ENCODE data around the gene GRK5. TPM values are rescaled to one million over a fixed set of nuclear protein-coding genes. Genes with fewer than 3 reads are reported as not detected.

GRK5 gene
- total RNA-seq, 4 donors from 2014 or later = 6.0 to 111 (median 9.5) TPM

- in situ Hi-C loops (cut with MboI; ENCODE audit: low pct_ligation_motif_present in 1 of 4, low pct_unique_long_range_greater_than_20kb in 1 of 4, low sequenced_read_pairs in 3 of 4) (loop anchor here in 1 of 4 donors (10.0 kb wide), 1 partner anchor 243 kb away; the partner anchor contains the start of gene GRK5), intact Hi-C loops (cut with DNase I; ENCODE audit: low total_unique reads) (loop anchor here (5.0 kb wide), 1 partner anchor 251 kb away; no protein-coding TSS in a partner anchor)
- H3K27ac ChIP-seq = no peak overlapping the region
- no peaks in the 10 kb centered on the region for H3K4me1 ChIP-seq
- H3K9me3 ChIP-seq = no peaks in the 10 kb centered on the region
- no peak for TF ChIP-seq POLR2A (IDR thresholded peaks at IDR 0.05)
- no peak for TF ChIP-seq CTCF (IDR thresholded peaks at IDR 0.05)
- no peak for TF ChIP-seq POLR2AphosphoS5 (IDR thresholded peaks at IDR 0.05)
- no peak for TF ChIP-seq EP300 (IDR thresholded peaks at IDR 0.05; ENCODE audit: low read depth)
- H3K27me3 ChIP-seq = no peaks in the 10 kb centered on the region
- no peak for DNase-seq
- peaks cover 0 to under 1% (median 0%) of the 10 kb centered on the region in 4 donors for H3K36me3 ChIP-seq
- H3K4me3 ChIP-seq = no peak overlapping the region
- 83% methylated on average over 18 of the region's 18 CpGs; no CpG with 5 or more reads in 1 of the 2 donors for WGBS, 2 donors (ENCODE audit: low coverage in 1 of 2)
These were observed 240.6 kb downstream of the GRK5 start for GRCh38 chr10:119447823-119448546.

- Histone ChIP-seq H3K27me3 (no peaks in the 10 kb centered on the region), H3K9me3 (no peaks in the 10 kb centered on the region), H3K36me3 (peaks cover 0 to 3% (median 0%) of the 10 kb centered on the region in 4 donors), H3K4me3 (no peak overlapping the region), H3K27ac (no peak overlapping the region), H3K4me1 (no peaks in the 10 kb centered on the region)
- TF ChIP-seq POLR2A (IDR thresholded peaks at IDR 0.05) = no peak
- no peak for TF ChIP-seq CTCF (IDR thresholded peaks at IDR 0.05)
- no peak for TF ChIP-seq POLR2AphosphoS5 (IDR thresholded peaks at IDR 0.05)
- no peak for TF ChIP-seq EP300 (IDR thresholded peaks at IDR 0.05; ENCODE audit: low read depth)
- 83 to 97% methylated on average over 11 to 22 of the region's 26 CpGs for WGBS, 2 donors (ENCODE audit: low coverage in 1 of 2)
- no peak for DNase-seq
- intact Hi-C loops (cut with DNase I; ENCODE audit: low total_unique reads) = loop anchor here (5.0 kb wide), 1 partner anchor 252 kb away; no protein-coding TSS in a partner anchor
- in situ Hi-C loops (cut with MboI; ENCODE audit: low pct_ligation_motif_present in 1 of 4, low pct_unique_long_range_greater_than_20kb in 1 of 4, low sequenced_read_pairs in 3 of 4) = loop anchor here in 1 of 4 donors (10.0 kb wide), 1 partner anchor 244 kb away; the partner anchor contains the start of gene GRK5
These were observed 241.5 kb downstream of the GRK5 start for GRCh38 chr10:119448628-119449584.

GRCh38 chr10:119449760-119450461 is 242.5 kb downstream of the GRK5 start:
- TF ChIP-seq CTCF (IDR thresholded peaks at IDR 0.05) (no peak), POLR2A (IDR thresholded peaks at IDR 0.05) (no peak), EP300 (IDR thresholded peaks at IDR 0.05; ENCODE audit: low read depth) (no peak), POLR2AphosphoS5 (IDR thresholded peaks at IDR 0.05) (no peak)
- H3K4me1 ChIP-seq = no peaks in the 10 kb centered on the region
- intact Hi-C loops (cut with DNase I; ENCODE audit: low total_unique reads) = loop anchor here (5.0 kb wide), 1 partner anchor 253 kb away; no protein-coding TSS in a partner anchor
- no peaks in the 10 kb centered on the region for H3K27me3 ChIP-seq
- no peak overlapping the region for H3K27ac ChIP-seq
- H3K9me3 ChIP-seq = no peaks in the 10 kb centered on the region
- H3K36me3 ChIP-seq = peaks cover 0 to 3% (median 0%) of the 10 kb centered on the region in 4 donors
- no peak for DNase-seq
- in situ Hi-C loops (cut with MboI; ENCODE audit: low pct_ligation_motif_present in 1 of 4, low pct_unique_long_range_greater_than_20kb in 1 of 4, low sequenced_read_pairs in 3 of 4) = loop anchor here in 1 of 4 donors (10.0 kb wide), 1 partner anchor 245 kb away; the partner anchor contains the start of gene GRK5
- 69 to 72% methylated on average over 8 to 16 of the region's 16 CpGs for WGBS, 2 donors (ENCODE audit: low coverage in 1 of 2)
- no peak overlapping the region for H3K4me3 ChIP-seq
